Spleen (tissue), 7 donors: Measurements from ENCODE around the gene TMEM30B.

Source experiments
- POLR2A ChIP-seq, 3 donors: fragments of 450-650 bp; IDR thresholded peaks; one replicate each; pipeline ENCODE4 v1.5.1; 2017; ENCODE audit warnings: antibody characterized with exemption in 3 of 3, mild to moderate bottlenecking in 1 of 3
- POLR2AphosphoS5 ChIP-seq, 3 donors: sonication (generic); formaldehyde crosslinking; IDR thresholded peaks; one replicate each; pipeline ENCODE4 v1.5.1; 2017; ENCODE audit warnings: antibody characterized with exemption in 3 of 3
- TF ChIP-seq, protein P1 (sequence below), 11 experiments: fragments of 200-600 bp in 7 of 11; fragments of 450-650 bp in 4 of 11; sonication (generic) in 4 of 11; IDR thresholded peaks in 8 of 11; conservative IDR thresholded peaks in 3 of 11; 1 replicate in 7 of 11; 2 replicates in 4 of 11; pipeline versions ENCODE4 v1.4.0 to v1.8.0; 2016 to 2021; ENCODE audit warnings: antibody characterized with exemption in 11 of 11, inconsistent platforms in 4 of 11, mild to moderate bottlenecking in 1 of 11
- donor health status: DM: no; HTN: no; CAD: no; lungs with moderate emphysema.
- donor health status: DM: no; HTN: no; CAD: no.
- donor health status: DM: no; HTN: no; CAD: no.

DNA sequence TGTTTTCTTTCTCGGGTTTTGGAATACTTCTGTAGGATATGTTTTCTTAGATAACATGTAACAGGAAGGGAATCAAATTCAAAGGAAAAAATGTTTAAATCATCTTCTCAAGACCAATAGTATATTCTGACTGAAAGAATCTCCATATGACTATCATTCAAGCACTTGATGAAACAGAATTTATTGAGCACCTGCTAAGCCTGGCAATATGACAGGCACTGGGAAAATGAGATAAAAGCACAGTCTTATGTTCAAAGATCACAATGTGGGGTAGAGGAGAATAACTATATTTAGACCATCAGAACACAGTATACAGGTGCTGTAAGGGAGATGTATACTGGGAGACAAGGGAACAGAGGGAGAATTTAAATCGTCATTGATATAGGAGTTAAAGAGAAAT is 19.1 kb upstream of the TMEM30B start:
- TF ChIP-seq, protein P1, sequence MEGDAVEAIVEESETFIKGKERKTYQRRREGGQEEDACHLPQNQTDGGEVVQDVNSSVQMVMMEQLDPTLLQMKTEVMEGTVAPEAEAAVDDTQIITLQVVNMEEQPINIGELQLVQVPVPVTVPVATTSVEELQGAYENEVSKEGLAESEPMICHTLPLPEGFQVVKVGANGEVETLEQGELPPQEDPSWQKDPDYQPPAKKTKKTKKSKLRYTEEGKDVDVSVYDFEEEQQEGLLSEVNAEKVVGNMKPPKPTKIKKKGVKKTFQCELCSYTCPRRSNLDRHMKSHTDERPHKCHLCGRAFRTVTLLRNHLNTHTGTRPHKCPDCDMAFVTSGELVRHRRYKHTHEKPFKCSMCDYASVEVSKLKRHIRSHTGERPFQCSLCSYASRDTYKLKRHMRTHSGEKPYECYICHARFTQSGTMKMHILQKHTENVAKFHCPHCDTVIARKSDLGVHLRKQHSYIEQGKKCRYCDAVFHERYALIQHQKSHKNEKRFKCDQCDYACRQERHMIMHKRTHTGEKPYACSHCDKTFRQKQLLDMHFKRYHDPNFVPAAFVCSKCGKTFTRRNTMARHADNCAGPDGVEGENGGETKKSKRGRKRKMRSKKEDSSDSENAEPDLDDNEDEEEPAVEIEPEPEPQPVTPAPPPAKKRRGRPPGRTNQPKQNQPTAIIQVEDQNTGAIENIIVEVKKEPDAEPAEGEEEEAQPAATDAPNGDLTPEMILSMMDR (IDR thresholded peaks at IDR 0.05 in 8 of 11, conservative IDR thresholded peaks at IDR 0.05 in 3 of 11) = no peak
- TF ChIP-seq POLR2A (IDR thresholded peaks at IDR 0.05) (no peak), POLR2AphosphoS5 (IDR thresholded peaks at IDR 0.05) (no peak)
